Measurements from ENCODE around the gene EN2. TPM values are rescaled to one million over a fixed set of nuclear protein-coding genes. Genes with fewer than 3 reads are reported as not detected.

The EN2 gene
- total and polyA plus RNA-seq, 2 of the 4 experiments (the other 2 are of a cell fraction), result not detected

- in situ Hi-C loops (cut with MboI; ENCODE audit: low sequenced_read_pairs) (no loop called here), intact Hi-C loops (cut with micrococcal nuclease) (loop anchor here (10.0 kb wide), 2 partner anchors 79 to 159 kb away; partner anchors contain the start of gene INSIG1), dilution Hi-C loops (cut with HindIII; ENCODE audit: low sequenced_read_pairs, unreplicated experiment) (no loop called here)
- Histone ChIP-seq H3K27me3 (ENCODE audit: control insufficient read depth, insufficient read depth, low read length) (peaks cover 89% of the 10 kb centered on the region), H3K23ac (ENCODE audit: low read depth, low read length) (no peak overlapping the region), H4K8ac (ENCODE audit: low read depth in 2 of 2, low read length in 2 of 2) (no peak overlapping the region), H3K27ac (ENCODE audit: insufficient read depth, low read length) (no peak overlapping the region), H2BK15ac (ENCODE audit: low read depth, low read length) (no peak overlapping the region), H3K9me3 (ENCODE audit: control insufficient read depth, insufficient read depth, low read length) (peaks cover 7% of the 10 kb centered on the region; the same call in 1 of the 2 replicates), H2BK120ac (ENCODE audit: low read depth, low read length) (no peak overlapping the region), H3K14ac (replicated peaks; ENCODE audit: low read depth, low read length) (no peak overlapping the region), H3K18ac (ENCODE audit: low read depth, low read length) (no peak overlapping the region), H4K91ac (ENCODE audit: insufficient read depth, low read depth, low read length) (no peak overlapping the region), H3K56ac (ENCODE audit: extremely low read depth, insufficient read depth, low read length) (no peak overlapping the region), H3K4me3 (ENCODE audit: insufficient read depth, low read depth, low read length) (no peak overlapping the region), H2AK9ac (replicated peaks; ENCODE audit: low read depth, low read length, poor library complexity) (no peak overlapping the region), H2BK5ac (ENCODE audit: low read depth, low read length, poor library complexity, severe bottlenecking) (no peak overlapping the region), H3K36me3 (ENCODE audit: control insufficient read depth, insufficient read depth, low read length) (no peaks in the 10 kb centered on the region), H3K4me1 (ENCODE audit: control insufficient read depth, insufficient read depth, low read length) (no peaks in the 10 kb centered on the region), H4K5ac (ENCODE audit: low read depth, low read length) (no peak overlapping the region), H2AK5ac (ENCODE audit: low read depth, low read length) (no peak overlapping the region), H2BK20ac (ENCODE audit: low read depth, low read length) (no peak overlapping the region), H3K9me1 (ENCODE audit: insufficient read depth, low read length) (no peaks in the 10 kb centered on the region; the same call in 1 of the 2 replicates), H2AFZ (replicated peaks; ENCODE audit: low read length, poor library complexity) (no peak overlapping the region), H3K9ac (ENCODE audit: low read depth, low read length) (no peak overlapping the region), H3K4ac (ENCODE audit: low read depth, low read length) (no peak overlapping the region), H3K79me1 (ENCODE audit: low read depth in 1 of 2, low read length in 2 of 2) (no peaks in the 10 kb centered on the region), H4K20me1 (ENCODE audit: insufficient read depth, low read length) (no peaks in the 10 kb centered on the region), H3K4me2 (ENCODE audit: low read depth, low read length) (no peak overlapping the region)
- DNase-seq (no peak), ATAC-seq (ENCODE audit: low read depth) (no peak)
- TF ChIP-seq MXI1 (IDR thresholded peaks at IDR 0.05; ENCODE audit: borderline replicate concordance, low read depth, low read length) (no peak), USF2 (IDR thresholded peaks at IDR 0.05; ENCODE audit: low read depth, low read length) (no peak), CTCF (conservative IDR thresholded peaks at IDR 0.05; ENCODE audit: low read depth, low read length) (no peak), MAFK (IDR thresholded peaks at IDR 0.05; ENCODE audit: low read depth, low read length) (no peak), POLR2A (IDR thresholded peaks at IDR 0.05; ENCODE audit: low read depth, low read length) (no peak), CHD1 (IDR thresholded peaks at IDR 0.05; ENCODE audit: low read depth, low read length) (no peak), MAZ (IDR thresholded peaks at IDR 0.05; ENCODE audit: borderline replicate concordance, low read depth, low read length) (no peak)
- ChIA-PET POLR2A (ENCODE audit: unreplicated experiment) (no interaction called here), CTCF (no interaction called here)
- BruUV-seq (replicated peaks), result no TSS peak
- WGBS, 2 experiments (ENCODE audit: extremely low coverage in 2 of 2, insufficient read length in 1 of 2), result 3% methylated on average over 8 of the region's 57 CpGs; no CpG with 5 or more reads in 1 of the 2 experiments
Measured at GRCh38 chr7:155453296-155454182, 4.4 kb upstream of the EN2 start.
